Activated naive CD4-positive, alpha-beta T cell treated with Interleukin-2 at 50 U/mL for 16 hours (primary cell): Measurements from ENCODE around the gene PIGX.
A peak's percentile ranks its signal among the peaks of the same experiment; 100 is the strongest.

Experiments used
- DNase-seq: peaks from one replicate; pipeline ENCODE4 v3.0.0-alpha.2; 2020

The PIGX gene

DNA sequence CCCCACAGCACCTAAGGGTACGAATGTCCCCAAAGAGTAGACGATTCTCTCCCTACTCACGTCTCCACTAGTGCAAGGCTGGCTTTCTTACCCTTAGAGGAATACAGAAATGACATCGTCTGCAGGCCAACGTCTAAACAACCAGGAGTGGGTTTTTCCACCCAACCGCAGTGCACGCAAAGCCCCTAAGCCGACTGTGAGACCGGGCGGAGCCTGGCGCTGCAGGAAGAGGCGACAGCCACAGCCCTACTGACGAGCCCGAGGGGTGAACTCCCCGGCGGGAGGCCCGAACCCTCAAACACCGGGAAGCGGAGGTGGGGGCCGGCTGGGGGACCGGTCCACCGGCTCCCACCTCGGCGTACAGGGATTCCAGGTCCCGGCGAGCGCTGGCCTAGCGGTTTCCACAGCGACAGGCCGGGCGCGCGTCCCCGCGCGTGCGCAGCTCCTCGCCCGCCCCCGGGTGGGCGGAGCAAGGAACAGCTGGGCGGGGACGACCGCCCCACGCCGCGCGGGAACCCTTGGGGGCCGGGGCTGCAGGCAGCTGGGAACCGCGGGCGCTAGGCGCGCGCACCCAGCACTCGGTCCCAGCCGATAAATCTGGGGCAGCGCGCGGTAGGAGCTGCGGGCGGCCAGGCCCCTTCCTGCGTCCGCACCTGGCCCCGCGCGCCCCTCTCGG lies at the start of gene PIGX, which contains the start of gene CEP19:
TSS of gene PIGX (plus strand) at position 540 of the 676 bp plus-strand sequence.
TSS of gene CEP19 (minus strand) at position 413 of the 676 bp plus-strand sequence. CDS start 3,593 bp downstream, outside the sequence.
- peak; percentile 90 for DNase-seq

DNA sequence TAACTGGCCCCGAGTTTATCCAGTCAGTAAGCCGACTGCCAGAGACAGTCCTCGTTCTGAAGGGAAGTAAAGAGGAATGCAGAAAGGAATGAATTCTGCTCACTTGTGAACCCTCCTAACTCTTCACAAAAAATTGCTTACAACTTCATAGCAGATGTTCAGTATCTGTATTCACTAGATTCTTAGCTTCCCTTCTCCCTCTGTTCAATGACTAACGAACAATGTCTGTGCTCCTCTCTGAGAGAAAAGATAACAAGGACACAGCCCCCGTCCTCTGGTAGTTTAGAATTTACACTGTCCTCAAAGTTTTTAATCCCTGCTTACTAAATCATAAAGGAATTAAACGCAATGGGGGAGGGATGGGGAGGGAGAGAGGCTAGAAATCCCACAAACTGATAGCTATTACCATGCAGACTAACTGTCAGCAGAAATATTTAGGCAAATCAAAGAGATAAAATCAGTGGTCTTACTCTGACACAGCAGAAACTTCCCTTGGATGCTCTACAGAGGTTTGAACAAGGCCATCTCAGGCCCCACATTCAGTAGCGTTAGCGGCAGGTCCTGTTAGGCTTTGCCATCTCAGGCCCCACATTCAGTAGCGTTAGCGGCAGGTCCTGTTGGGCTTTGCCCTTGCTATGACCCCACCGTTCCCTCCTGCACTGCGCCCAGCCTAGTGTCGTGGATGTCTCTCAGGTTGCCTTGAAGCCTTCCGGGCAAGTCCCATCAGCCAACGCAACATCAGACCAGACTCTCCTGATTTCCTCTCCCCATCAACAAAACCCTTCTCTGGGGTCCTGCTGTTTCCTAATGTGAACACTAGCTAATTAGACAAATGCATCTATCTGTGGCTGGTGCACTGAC lies 49.2 kb upstream of the PIGX start:
- DNase-seq = no peak

- no peak for DNase-seq
Observed at GRCh38 chr3:196666001-196666867, 45.9 kb upstream of the PIGX start.

GRCh38 chr3:196667056-196667825 lies 44.9 kb upstream of the PIGX start:
- DNase-seq = no peak

DNA sequence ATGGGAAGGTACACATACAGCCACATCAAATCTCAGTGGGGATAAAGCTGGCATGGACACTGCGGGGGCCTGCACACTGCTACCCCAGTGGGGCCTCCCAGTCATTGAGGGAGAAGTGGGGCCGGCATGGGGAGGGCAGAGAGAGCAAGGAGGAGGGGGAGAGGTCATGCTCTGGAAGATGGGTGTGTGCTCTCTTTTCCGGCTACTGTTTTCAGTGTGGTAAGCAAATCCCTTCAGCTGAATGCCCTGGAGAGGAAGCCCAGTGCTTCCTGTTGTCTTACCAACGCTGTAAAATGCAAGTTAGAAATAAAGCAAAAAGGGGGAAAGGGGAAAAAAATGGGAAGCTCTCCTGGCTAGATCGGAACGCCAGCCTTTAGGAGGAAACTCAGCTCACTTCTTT lies 41.8 kb upstream of the PIGX start:
- DNase-seq = no peak

DNA sequence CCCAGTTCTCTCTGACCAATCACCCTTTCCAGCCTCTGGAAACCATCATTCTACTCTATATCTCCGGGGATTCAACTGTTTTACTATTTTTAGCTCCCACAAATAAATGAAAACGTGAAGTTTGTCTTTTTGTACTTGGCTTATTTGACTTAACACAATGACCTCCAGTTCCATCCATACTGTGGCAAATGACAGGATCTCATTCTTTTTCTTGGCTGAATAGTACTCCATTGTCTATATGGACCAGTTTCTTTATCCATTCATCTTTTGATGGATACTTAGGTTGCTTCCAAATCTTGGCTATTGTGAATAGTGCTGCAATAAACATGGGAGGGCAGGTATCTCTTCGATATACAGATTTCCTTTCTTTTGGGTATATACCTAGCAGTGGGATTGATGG lies 38.5 kb upstream of the PIGX start:
- no peak for DNase-seq

- no peak for DNase-seq
Observed at GRCh38 chr3:196677353-196677752, 34.8 kb upstream of the PIGX start.

GRCh38 chr3:196677931-196678330 lies 34.2 kb upstream of the PIGX start:
- DNase-seq = no peak

- peak; percentile 66 for DNase-seq
Observed at GRCh38 chr3:196684548-196685407, 27.4 kb upstream of the PIGX start.

GRCh38 chr3:196686436-196686835 lies 25.7 kb upstream of the PIGX start:
- no peak for DNase-seq

- DNase-seq = no peak
Observed at GRCh38 chr3:196688349-196688748, 23.8 kb upstream of the PIGX start.

DNA sequence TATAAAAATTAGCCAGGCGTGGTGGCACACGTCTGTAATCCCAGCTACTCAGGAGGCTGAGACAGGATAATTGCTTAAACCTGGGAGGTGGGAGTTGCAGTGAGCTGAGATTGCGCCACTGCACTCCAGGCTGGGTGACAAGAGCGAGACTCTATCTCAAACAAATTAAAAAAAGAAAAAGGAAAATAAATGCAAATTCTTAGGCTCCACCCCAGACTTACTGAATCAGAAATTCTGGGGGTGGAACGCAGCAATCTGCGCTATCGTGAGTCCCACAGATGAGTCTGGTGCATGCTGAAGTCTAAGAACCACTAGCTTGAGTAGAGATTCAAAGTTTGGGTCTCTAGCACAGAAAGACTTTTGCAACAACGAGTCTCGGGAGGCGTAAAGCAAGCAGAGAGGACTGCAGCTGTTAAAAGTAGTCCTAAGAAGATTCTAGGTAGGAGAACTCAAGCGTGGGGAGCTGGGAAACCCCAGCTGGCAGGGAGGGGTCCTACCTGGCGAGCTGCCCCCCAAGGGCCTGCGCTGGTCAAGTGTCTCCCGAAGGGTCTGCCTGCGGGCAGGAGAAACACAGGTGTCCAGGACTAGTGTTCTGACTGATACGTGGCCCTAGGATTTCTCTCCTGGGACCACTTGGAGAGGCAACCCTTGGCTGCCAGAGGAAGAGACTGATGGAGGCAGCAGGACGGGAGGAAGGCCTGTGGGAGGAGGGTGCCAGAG lies 22.1 kb upstream of the PIGX start:
- DNase-seq = no peak

DNA sequence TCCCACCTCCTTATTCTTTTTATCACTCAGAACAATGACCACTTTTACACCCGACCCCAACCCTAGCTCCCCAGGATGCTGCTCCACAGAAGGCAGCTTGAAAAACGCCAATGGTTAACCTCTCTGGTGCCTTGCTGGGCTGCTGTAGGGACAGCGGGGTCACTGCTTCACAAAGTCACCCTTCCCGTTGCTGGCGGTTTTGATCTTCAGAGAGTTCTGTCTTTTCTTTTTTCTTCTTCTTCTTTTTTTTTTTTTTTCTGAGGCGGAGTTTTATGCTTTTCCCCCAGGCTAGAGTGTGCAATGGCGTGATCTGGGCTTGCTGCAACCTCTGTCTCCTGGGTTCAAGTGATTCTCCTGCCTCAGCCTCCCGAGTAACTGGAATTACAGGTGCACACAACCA lies 20.8 kb upstream of the PIGX start:
- no peak for DNase-seq

- DNase-seq = peak; percentile 17
Observed at GRCh38 chr3:196694202-196694638, 18.0 kb upstream of the PIGX start.

GRCh38 chr3:196694941-196695848 lies 17.0 kb upstream of the PIGX start:
- DNase-seq = peak; percentile 19

DNA sequence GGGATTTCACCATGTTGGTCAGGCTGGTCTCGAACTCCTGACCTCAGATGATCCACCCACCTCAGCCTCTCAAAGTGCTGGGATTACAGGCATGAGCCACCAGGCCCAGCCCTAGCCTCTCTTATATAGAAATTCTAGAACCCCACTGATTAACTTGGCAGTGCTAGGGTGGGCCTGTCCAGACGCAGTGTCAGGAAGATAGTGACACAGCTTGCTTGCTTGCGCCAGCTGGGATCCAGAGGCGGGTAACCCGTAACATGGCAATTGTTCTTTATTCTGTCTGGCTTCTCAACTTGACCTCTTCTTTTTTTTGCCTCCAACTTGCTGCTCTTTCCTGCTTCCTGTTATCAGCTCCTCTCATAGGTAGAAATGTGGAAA lies 16.3 kb upstream of the PIGX start:
- DNase-seq = no peak

DNA sequence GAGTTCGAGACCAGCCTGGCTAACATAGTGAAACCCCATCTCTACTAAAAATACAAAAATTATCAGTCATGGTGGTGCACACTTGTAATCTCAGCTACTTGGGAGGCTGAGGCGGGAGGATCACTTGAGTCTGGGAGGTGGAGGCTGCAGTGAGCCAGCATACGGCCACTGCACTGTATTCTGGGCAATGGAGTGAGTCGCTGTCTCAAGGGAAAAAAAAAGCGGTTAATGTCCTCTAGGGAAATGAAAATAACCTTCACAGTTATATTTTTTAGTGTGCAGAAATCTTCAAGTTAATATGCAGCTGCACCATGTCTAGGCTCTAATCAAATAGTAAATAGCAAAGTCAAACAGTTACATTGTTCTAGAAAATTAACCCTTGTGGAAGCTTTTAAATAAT lies 14.9 kb upstream of the PIGX start:
- DNase-seq = no peak

- no peak for DNase-seq
Observed at GRCh38 chr3:196699749-196700148, 12.4 kb upstream of the PIGX start.

DNA sequence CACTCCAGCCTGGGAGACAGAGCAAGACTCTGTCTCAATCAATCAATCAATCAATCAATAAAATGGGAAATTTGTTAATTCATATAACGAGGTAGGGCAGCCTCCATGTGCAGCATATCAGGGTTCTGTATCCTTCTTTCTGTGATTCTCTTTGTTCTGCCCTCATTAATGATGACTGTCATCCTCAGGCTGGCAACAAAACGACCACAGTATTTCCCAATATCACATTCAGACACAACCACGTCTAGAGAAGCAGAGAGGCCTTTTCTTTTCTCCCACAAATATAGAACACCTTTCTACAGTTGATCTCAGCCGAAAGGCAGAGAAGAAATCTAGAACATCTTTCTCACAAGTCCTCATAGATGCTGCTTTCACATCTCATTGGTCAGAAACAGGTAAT lies 11.4 kb upstream of the PIGX start:
- no peak for DNase-seq

- no peak for DNase-seq
Observed at GRCh38 chr3:196706327-196706726, 5.8 kb upstream of the PIGX start.
